ENCODE results near the gene OLFM1.

Gene OLFM1

DNA sequence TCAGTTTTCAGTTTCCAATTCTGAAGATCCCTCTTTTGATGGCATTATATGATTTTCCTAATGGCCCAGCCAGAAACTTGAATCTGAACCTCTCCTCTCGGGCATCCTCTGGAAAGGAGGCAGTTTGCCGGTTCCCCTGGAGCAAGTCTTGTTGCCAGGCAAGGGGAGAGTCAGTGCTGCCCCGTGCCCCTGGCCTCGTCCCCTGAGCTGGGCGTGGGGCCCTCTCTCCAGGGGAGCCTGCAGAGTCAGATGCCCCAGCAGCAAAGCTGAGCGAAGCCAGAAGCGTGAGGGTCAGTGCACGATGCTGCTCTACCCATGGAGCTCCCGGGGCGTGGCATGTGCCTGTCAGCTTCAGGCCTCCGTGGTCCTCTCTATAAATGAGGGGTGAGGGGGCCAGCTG is 14.0 kb downstream of the OLFM1 start:
- TF ChIP-seq, protein P1, sequence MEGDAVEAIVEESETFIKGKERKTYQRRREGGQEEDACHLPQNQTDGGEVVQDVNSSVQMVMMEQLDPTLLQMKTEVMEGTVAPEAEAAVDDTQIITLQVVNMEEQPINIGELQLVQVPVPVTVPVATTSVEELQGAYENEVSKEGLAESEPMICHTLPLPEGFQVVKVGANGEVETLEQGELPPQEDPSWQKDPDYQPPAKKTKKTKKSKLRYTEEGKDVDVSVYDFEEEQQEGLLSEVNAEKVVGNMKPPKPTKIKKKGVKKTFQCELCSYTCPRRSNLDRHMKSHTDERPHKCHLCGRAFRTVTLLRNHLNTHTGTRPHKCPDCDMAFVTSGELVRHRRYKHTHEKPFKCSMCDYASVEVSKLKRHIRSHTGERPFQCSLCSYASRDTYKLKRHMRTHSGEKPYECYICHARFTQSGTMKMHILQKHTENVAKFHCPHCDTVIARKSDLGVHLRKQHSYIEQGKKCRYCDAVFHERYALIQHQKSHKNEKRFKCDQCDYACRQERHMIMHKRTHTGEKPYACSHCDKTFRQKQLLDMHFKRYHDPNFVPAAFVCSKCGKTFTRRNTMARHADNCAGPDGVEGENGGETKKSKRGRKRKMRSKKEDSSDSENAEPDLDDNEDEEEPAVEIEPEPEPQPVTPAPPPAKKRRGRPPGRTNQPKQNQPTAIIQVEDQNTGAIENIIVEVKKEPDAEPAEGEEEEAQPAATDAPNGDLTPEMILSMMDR (conservative IDR thresholded peaks at IDR 0.05; ENCODE audit: control insufficient read depth, insufficient read depth, low read depth, low read length) = no peak
- H3K4me3 ChIP-seq (ENCODE audit: control insufficient read depth, low read depth, low read length) = no peak overlapping the region
- no peak for DNase-seq (ENCODE audit: low read depth)

DNA sequence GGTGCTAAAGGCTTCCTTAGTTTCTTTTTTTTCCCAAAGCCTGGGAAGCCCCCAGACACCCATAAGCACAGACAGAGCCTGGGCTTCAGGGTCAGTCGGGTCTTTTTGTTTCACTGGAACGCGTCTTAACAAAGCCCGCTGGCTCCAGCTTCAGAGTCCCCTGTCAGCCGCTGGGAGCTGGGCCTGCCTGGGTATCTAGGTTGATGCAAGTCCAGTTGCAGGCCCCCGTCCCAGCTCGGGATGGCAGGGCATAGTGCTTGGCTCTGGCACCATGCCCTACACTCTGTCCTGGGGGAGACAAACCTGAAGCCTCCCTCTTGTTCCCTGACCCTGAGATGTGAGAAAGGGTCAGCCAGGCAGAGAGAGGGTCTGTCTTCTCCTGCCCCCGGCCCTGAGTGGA is 14.5 kb downstream of the OLFM1 start:
- TF ChIP-seq, protein P1 (conservative IDR thresholded peaks at IDR 0.05; ENCODE audit: control insufficient read depth, insufficient read depth, low read depth, low read length) = no peak
- no peak overlapping the region for H3K4me3 ChIP-seq (ENCODE audit: control insufficient read depth, low read depth, low read length)
- DNase-seq (ENCODE audit: low read depth) = no peak

DNA sequence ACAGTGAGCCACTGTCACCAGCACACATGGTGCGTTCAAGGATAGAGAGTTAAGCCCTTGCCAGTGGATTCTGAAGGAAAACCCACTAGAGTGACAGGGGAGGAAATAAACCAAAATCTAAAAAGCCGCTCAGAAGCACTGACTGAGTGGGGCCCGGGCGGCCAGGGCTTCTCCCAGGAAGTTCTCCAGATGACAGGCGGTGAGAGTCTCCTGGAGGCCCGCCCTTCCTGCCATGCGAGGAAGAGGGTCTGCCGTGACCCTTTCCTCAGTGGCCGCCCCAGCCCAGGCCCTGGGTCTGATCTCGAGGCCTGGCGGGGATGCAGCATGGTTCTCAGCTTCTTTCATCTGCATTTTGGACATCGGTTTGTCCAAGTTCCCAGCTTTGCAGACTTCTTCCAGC is 14.9 kb downstream of the OLFM1 start:
- TF ChIP-seq, protein P1 (conservative IDR thresholded peaks at IDR 0.05; ENCODE audit: control insufficient read depth, insufficient read depth, low read depth, low read length) = no peak
- H3K4me3 ChIP-seq (ENCODE audit: control insufficient read depth, low read depth, low read length) = no peak overlapping the region
- DNase-seq (ENCODE audit: low read depth) = no peak

DNA sequence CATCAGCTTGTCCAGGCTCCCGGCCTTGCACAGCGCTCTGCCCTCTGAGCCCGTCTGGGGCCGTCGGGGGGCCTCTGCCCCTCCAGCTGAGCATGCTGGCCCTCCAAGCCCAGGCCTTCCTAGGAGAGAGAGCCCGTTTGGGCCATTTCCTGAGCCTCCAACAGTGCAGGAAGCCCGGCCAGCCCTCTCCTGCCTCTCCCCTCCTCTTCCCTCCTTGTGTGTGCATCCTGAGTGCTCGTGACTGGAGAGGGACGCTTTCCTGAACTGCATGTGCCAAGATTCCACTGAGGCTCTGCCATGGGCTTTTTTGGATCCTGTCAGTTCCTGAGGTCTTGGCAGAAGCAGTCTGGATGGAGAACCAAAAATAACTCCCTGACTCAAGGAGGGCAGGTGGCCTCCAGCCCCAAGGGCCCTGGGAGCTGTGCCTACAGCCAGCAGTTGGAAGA is 15.6 kb downstream of the OLFM1 start:
- TF ChIP-seq, protein P1 (conservative IDR thresholded peaks at IDR 0.05; ENCODE audit: control insufficient read depth, insufficient read depth, low read depth, low read length) = no peak
- H3K4me3 ChIP-seq (ENCODE audit: control insufficient read depth, low read depth, low read length) = no peak overlapping the region
- DNase-seq (ENCODE audit: low read depth) = no peak

DNA sequence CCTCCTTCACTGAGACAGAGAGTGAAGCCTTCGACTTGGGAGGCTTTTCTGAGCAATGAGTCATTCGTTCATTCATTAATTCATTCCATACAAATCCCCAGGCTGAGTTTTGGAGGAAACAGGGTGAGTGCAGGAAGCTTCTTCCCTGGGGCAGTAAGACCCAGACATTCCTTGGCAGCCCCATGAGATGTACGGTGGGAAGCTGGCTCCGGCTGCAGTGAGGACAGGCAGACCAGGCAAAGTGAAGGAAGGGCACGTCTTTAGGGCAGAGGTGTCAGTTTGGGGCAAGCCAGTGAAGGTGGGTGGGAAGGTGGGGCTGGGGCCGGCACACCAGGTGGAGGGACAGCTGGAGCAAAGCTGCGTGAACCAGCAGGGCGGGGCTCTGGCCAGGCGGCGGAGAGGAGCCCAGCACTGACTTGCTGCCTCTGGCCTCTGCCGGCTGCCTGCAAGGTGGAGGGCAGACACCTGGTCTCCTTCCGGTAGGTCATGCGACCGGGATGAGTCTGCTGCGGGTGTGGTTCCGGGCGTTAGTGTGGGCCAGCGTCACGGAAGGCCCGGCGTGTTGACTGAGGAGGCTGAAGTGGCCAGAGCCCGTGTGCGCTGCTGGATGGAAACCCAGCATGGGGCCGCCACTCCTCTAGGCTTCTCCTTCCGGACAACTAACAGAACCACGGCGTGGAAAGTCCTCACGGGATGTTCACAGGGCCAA is 16.6 kb downstream of the OLFM1 start:
- no peak overlapping the region for H3K4me3 ChIP-seq (ENCODE audit: control insufficient read depth, low read depth, low read length)
- no peak for DNase-seq (ENCODE audit: low read depth)
- TF ChIP-seq, protein P1 (conservative IDR thresholded peaks at IDR 0.05; ENCODE audit: control insufficient read depth, insufficient read depth, low read depth, low read length) = no peak

DNA sequence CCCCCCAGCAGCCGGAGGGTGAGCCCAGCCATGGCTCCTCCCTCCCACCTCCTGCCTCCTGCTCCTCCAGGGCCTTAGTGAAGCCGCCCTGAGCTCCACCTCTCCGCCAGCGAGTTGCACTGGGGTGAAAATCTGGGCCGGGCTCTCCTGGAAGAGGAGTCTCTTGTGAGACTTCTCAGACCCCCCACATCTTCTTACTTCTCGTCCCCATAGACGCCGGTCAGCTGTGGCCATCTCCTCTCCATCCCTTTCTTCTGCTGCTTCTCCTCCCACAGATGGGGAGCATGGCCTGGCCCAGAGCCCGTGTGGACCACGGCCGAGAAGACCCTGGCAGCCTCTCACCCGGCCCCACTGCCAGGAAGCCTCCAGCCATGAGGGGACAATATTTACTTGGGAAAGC is 17.3 kb downstream of the OLFM1 start:
- TF ChIP-seq, protein P1 (conservative IDR thresholded peaks at IDR 0.05; ENCODE audit: control insufficient read depth, insufficient read depth, low read depth, low read length) = no peak
- H3K4me3 ChIP-seq (ENCODE audit: control insufficient read depth, low read depth, low read length) = no peak overlapping the region
- DNase-seq (ENCODE audit: low read depth) = no peak
